Lung (tissue), 12 donors: ENCODE data around the gene CCDC32. TPM values are rescaled to one million over a fixed set of nuclear protein-coding genes. Genes with fewer than 3 reads are reported as not detected.
A peak's percentile ranks its signal among the peaks of the same experiment; 100 is the strongest.

Experiments
- ATAC-seq: fragments of 200-7000 bp; cut with Tn5 transposase; one replicate; pipeline ENCODE4 v1.9.1; 2020; ENCODE audit warnings: moderate number of reproducible peaks; ENCODE audit not compliant: insufficient read depth, low FRiP score
- DNase-seq, 3 donors: peaks; one replicate each; pipeline ENCODE4 v3.0.0-alpha.2; 2013 to 2017
- H3K27ac ChIP-seq, 2 donors: one replicate each; pipeline ENCODE4 v1.5.1; 2013; ENCODE audit warnings: mild to moderate bottlenecking in 2 of 2, moderate library complexity in 2 of 2, control low read depth in 1 of 2, inconsistent platforms in 1 of 2, low read depth in 1 of 2, low read length in 1 of 2
- H3K27me3 ChIP-seq, 3 donors: one replicate each; pipeline ENCODE4 v1.5.1; 2013; ENCODE audit warnings: low read length in 2 of 3; ENCODE audit not compliant: control insufficient read depth in 3 of 3, insufficient read depth in 3 of 3
- H3K36me3 ChIP-seq, 4 donors: one replicate each; pipeline ENCODE4 v1.5.1; 2013; ENCODE audit warnings: low read length in 4 of 4, mild to moderate bottlenecking in 1 of 4, moderate library complexity in 1 of 4; ENCODE audit not compliant: control insufficient read depth in 4 of 4, insufficient read depth in 4 of 4
- H3K4me1 ChIP-seq, 5 donors: one replicate each; pipeline ENCODE4 v1.5.1; 2013; ENCODE audit warnings: low read length in 5 of 5, mild to moderate bottlenecking in 2 of 5, moderate library complexity in 1 of 5; ENCODE audit not compliant: control insufficient read depth in 5 of 5, insufficient read depth in 5 of 5
- H3K4me3 ChIP-seq: one replicate; pipeline ENCODE4 v1.5.1; 2013; ENCODE audit warnings: mild to moderate bottlenecking, control low read depth, moderate library complexity
- H3K9ac ChIP-seq, 2 donors: one replicate each; pipeline ENCODE4 v1.5.1; 2013; ENCODE audit warnings: low read length in 2 of 2, control low read depth in 1 of 2; ENCODE audit not compliant: insufficient read depth in 1 of 2
- H3K9me3 ChIP-seq, 4 donors: one replicate each; pipeline ENCODE4 v1.5.1; 2013; ENCODE audit warnings: low read length in 3 of 4, mild to moderate bottlenecking in 1 of 4, moderate library complexity in 1 of 4; ENCODE audit not compliant: control insufficient read depth in 4 of 4, insufficient read depth in 3 of 4
- CTCF ChIP-seq: IDR thresholded peaks from 2 replicates; pipeline ENCODE4 v1.5.1; 2012; ENCODE audit warnings: mild to moderate bottlenecking; ENCODE audit errors: control extremely low read depth, extremely low read depth
- WGBS, 2 donors: extraction: QIAGEN DNeasy Blood & Tissue Kit; methylation state at CpG; one replicate each; pipeline ENCODE4 v1.1.7; 2013; 5-methylcytosine and 5-hydroxymethylcytosine counted together
- polyA plus RNA-seq, 2 donors: library from polyadenylated mRNA; stranded (reverse); fragments of 200-250 nt; gene quantifications; one replicate each; pipeline ENCODE4 v1.2.1, GENCODE V29; 2013
- total RNA-seq, 2 donors: library from RNA; depleted of rRNA in 1 of 2; stranded (reverse); fragments of >200 nt in 1 of 2; gene quantifications; one replicate each; pipeline ENCODE4 v1.2.1, GENCODE V29; 2014 to 2021
- donor health status: control.
- donor health status: control.
- donor health status: Bipolar disorder and iron deficiency.
- donor health status: healthy.
- donor health status: DM: yes; HTN: yes; CAD: no.

CCDC32 gene
- total and polyA plus RNA-seq, 4 donors = 24.5 to 31.8 (median 30.2) TPM

- peaks cover 0 to 15% (median 5%) of the 10 kb centered on the region in 5 donors for H3K4me1 ChIP-seq
- DNase-seq = peak; percentile 3 to 22 (median 18)
- WGBS, 2 donors = 89 to 95% methylated on average over 6 of the region's 6 CpGs
These were observed 25.9 kb downstream of the CCDC32 start for GRCh38 chr15:40538976-40539375.

DNA sequence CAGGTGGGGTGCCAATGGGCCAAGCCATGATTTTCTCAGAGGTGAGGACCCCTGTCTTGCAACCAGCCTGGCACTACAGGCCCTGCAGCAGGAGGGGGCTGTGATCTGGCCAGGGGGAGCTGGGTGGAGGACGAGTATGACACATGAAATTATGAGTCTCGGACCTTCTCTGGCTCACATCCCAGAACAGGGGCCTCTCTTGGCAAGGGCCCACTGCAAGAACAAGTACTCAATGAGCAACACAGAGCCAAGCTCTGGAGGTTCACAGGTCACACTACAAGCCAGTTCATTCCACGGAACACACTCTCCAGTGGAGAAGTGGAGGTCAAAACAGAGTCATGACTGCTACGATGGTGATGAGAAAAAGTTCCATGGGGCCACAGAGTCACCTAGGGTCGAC, 28.3 kb downstream of the CCDC32 start:
- peaks cover 0 to 15% (median 5%) of the 10 kb centered on the region in 5 donors for H3K4me1 ChIP-seq
- H3K36me3 ChIP-seq = no peaks in the 10 kb centered on the region
- 72 to 87% methylated on average over 5 of the region's 5 CpGs for WGBS, 2 donors
- TF ChIP-seq CTCF = no peak
- H3K27me3 ChIP-seq = no peaks in the 10 kb centered on the region
- no peak overlapping the region for H3K9ac ChIP-seq
- no peaks in the 10 kb centered on the region for H3K9me3 ChIP-seq
- ATAC-seq (no peak), DNase-seq (peak; percentile 88 to 90 (median 89))
- H3K27ac ChIP-seq = no peak overlapping the region
- no peak overlapping the region for H3K4me3 ChIP-seq

More at GRCh38 chr15:40538976-40539375, 25.9 kb downstream of the CCDC32 start:
- Histone ChIP-seq H3K27ac (no peak overlapping the region), H3K36me3 (no peaks in the 10 kb centered on the region), H3K4me3 (no peak overlapping the region), H3K9me3 (no peaks in the 10 kb centered on the region), H3K27me3 (no peaks in the 10 kb centered on the region), H3K9ac (no peak overlapping the region)
- no peak for TF ChIP-seq CTCF
- no peak for ATAC-seq

- no peak for ATAC-seq
- no peak for TF ChIP-seq CTCF
- DNase-seq = no peak
These were observed 30.5 kb downstream of the CCDC32 start for GRCh38 chr15:40534371-40534770.

GRCh38 chr15:40533763-40534364, 31.0 kb downstream of the CCDC32 start:
- no peak for ATAC-seq
- Histone ChIP-seq H3K4me1 (peaks cover 0 to 15% (median 5%) of the 10 kb centered on the region in 5 donors), H3K27me3 (no peaks in the 10 kb centered on the region), H3K36me3 (no peaks in the 10 kb centered on the region), H3K9me3 (no peaks in the 10 kb centered on the region), H3K27ac (no peak overlapping the region), H3K4me3 (no peak overlapping the region), H3K9ac (no peak overlapping the region)
- WGBS, 2 donors = 92 to 95% methylated on average over 4 of the region's 4 CpGs
- no peak for TF ChIP-seq CTCF
- DNase-seq = no peak

More at GRCh38 chr15:40534371-40534770, 30.5 kb downstream of the CCDC32 start:
- H3K27me3 ChIP-seq = no peaks in the 10 kb centered on the region
- peaks cover 0 to 15% (median 5%) of the 10 kb centered on the region in 5 donors for H3K4me1 ChIP-seq
- 49 to 62% methylated on average over 5 of the region's 5 CpGs for WGBS, 2 donors
- H3K27ac ChIP-seq = no peak overlapping the region
- H3K9ac ChIP-seq = no peak overlapping the region
- H3K4me3 ChIP-seq = no peak overlapping the region
- no peaks in the 10 kb centered on the region for H3K9me3 ChIP-seq
- H3K36me3 ChIP-seq = no peaks in the 10 kb centered on the region
